ENCODE data around the gene DPYD. TPM values are rescaled to one million over a fixed set of nuclear protein-coding genes. Genes with fewer than 3 reads are reported as not detected.

The DPYD gene
- total RNA-seq, 1 donor from 2014 or later, result 5.9 TPM

DNA sequence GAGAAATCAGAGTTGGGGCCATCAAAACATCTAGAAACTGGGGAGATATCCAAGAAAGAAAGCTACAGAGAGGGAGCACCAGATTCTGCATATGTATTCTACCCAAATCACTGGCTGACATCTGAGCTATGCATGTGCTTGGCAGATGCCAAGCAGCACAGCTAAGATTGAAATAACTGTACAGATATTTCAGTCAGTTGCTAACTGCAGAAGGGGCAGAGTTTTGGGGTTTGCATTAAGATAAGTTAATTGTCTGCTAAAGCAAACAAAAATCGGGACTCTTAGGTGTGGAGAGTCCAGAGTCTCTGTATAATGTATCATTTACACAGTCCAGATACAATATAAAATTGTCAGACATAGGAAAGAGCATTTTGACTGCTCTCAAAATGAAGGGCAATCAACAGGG is 762.1 kb downstream of the DPYD start:
- TF ChIP-seq, protein P1, sequence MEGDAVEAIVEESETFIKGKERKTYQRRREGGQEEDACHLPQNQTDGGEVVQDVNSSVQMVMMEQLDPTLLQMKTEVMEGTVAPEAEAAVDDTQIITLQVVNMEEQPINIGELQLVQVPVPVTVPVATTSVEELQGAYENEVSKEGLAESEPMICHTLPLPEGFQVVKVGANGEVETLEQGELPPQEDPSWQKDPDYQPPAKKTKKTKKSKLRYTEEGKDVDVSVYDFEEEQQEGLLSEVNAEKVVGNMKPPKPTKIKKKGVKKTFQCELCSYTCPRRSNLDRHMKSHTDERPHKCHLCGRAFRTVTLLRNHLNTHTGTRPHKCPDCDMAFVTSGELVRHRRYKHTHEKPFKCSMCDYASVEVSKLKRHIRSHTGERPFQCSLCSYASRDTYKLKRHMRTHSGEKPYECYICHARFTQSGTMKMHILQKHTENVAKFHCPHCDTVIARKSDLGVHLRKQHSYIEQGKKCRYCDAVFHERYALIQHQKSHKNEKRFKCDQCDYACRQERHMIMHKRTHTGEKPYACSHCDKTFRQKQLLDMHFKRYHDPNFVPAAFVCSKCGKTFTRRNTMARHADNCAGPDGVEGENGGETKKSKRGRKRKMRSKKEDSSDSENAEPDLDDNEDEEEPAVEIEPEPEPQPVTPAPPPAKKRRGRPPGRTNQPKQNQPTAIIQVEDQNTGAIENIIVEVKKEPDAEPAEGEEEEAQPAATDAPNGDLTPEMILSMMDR (conservative IDR thresholded peaks at IDR 0.05), result no peak
- peaks cover 9% of the 10 kb centered on the region for H3K9me3 Mint-ChIP-seq

DNA sequence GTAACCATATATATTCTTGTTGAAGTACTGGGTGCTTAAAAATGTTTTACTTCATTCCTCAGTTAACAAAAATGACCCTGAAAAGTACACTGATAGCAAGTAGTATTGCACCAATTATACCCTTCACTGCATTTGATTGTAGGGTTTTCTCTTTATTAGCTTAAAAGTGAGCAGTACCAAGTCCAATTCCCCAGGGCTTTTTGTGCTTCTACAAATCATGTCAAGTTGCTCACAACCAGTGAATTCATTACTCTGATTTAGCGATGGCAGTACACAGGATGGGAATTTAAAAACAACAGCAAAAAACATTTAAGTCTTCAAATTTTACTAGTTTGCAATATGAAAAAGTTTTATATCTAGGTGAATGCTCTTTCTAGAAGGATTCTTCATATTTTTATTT is 762.8 kb downstream of the DPYD start:
- TF ChIP-seq, protein P1 (conservative IDR thresholded peaks at IDR 0.05), result no peak
- Mint-ChIP-seq H3K4me1 (no peaks in the 10 kb centered on the region), H3K36me3 (ENCODE audit: low read depth) (no peaks in the 10 kb centered on the region), H3K27ac (ENCODE audit: unreplicated experiment) (no peak overlapping the region), H3K27me3 (ENCODE audit: low read depth) (no peaks in the 10 kb centered on the region), H3K9me3 (peaks cover 5% of the 10 kb centered on the region), H3K4me3 (no peak overlapping the region)
- DNase-seq (ENCODE audit: low read depth, low spot score), result no peak

More for the DNA sequence above, 762.1 kb downstream of the DPYD start:
- Mint-ChIP-seq H3K36me3 (ENCODE audit: low read depth) (no peaks in the 10 kb centered on the region), H3K27ac (ENCODE audit: unreplicated experiment) (no peak overlapping the region), H3K4me3 (no peak overlapping the region), H3K4me1 (no peaks in the 10 kb centered on the region), H3K27me3 (ENCODE audit: low read depth) (no peaks in the 10 kb centered on the region)
- no peak for DNase-seq (ENCODE audit: low read depth, low spot score)

DNA sequence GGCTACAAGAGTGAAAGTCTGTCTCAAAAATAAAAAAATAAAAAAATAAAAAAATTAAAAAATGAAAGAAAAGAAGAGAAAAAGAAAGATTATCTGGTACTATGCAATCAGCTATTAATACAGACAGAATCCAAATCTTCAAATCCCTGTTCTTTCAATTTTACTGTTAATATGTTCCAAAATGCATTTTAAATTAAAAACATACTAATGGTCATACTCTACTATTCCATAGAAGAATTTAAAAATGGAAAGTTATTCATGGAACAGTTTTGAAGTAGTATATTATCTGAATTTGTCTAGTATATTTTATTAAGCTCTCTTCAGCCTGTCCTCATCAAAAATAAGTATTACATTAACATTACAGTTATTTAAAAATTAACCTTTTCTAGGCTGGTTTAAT is 769.2 kb downstream of the DPYD start:
- Mint-ChIP-seq H3K27me3 (ENCODE audit: low read depth) (no peaks in the 10 kb centered on the region), H3K9me3 (peaks cover 7% of the 10 kb centered on the region), H3K4me1 (no peaks in the 10 kb centered on the region), H3K36me3 (ENCODE audit: low read depth) (no peaks in the 10 kb centered on the region), H3K27ac (ENCODE audit: unreplicated experiment) (no peak overlapping the region), H3K4me3 (no peak overlapping the region)
- TF ChIP-seq, protein P1 (conservative IDR thresholded peaks at IDR 0.05), result no peak
- DNase-seq (ENCODE audit: low read depth, low spot score), result no peak

DNA sequence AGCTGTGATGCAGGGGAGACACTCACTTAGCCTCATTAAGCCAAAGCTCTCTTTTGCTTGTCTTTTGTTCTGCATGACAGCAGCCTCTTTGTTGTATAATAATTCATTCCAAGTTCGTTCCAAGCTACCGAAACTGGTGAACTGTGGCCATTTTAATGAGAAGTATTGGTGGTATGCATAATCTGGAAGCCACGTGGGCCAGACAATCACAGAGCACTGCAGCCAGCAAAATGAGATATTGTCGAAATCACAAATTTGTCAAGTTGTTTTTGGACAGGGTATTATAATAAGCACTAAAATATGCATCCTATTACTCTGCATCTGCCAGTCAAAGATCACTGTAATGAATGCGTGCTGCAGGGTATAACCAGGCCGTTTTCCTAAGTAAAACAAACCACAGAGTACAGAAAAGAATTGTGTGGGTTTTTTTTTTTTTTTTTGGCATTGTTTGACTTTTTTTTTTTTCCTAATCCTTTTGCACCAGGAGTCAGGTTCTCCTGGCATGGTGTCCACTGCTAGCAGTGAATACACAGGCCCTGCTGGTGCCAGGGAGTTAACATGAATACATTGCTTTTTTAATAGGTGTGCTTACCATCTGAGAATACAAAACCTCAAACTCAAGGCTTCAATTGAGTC is 775.4 kb downstream of the DPYD start:
- H3K4me3 Mint-ChIP-seq, result peak overlapping the region; percentile 20
- TF ChIP-seq, protein P1 (conservative IDR thresholded peaks at IDR 0.05), result no peak
- no peaks in the 10 kb centered on the region for H3K27me3 Mint-ChIP-seq (ENCODE audit: low read depth)
- no peaks in the 10 kb centered on the region for H3K36me3 Mint-ChIP-seq (ENCODE audit: low read depth)
- H3K9me3 Mint-ChIP-seq, result peaks cover 3% of the 10 kb centered on the region
- DNase-seq (ENCODE audit: low read depth, low spot score), result no peak
- H3K27ac Mint-ChIP-seq (ENCODE audit: unreplicated experiment), result no peak overlapping the region
- peaks cover 17% of the 10 kb centered on the region for H3K4me1 Mint-ChIP-seq

DNA sequence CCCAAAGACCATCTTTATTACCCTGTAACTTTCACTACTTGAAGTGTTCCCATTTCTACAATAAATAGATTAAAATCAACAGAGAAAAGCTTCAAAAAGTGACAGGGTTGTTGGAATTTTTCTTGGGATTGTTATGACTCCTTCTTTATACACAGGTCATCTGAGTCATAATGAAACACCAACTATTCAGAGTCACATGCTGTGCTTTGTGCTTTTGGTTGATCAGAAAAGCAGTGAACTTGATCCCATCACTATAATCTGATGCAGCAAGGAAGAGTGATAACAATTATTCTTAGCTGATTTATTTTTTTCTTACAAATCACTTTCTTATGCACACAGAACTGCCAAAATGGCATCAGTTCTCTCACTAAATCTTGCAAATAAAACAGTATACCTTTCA is 776.3 kb downstream of the DPYD start:
- Mint-ChIP-seq H3K4me3 (no peak overlapping the region), H3K36me3 (ENCODE audit: low read depth) (no peaks in the 10 kb centered on the region), H3K27me3 (ENCODE audit: low read depth) (no peaks in the 10 kb centered on the region), H3K9me3 (peaks cover 3% of the 10 kb centered on the region), H3K4me1 (peaks cover 17% of the 10 kb centered on the region), H3K27ac (ENCODE audit: unreplicated experiment) (no peak overlapping the region)
- no peak for DNase-seq (ENCODE audit: low read depth, low spot score)
- TF ChIP-seq, protein P1 (conservative IDR thresholded peaks at IDR 0.05), result no peak
